ENCODE measurements around the gene TTLL3. TPM values are rescaled to one million over a fixed set of nuclear protein-coding genes. Genes with fewer than 3 reads are reported as not detected.
"Not testable (repeated sequence)": the region's sequence is repeated elsewhere in the genome, so short reads cannot be mapped to it uniquely, and the experiment has no call there.

TTLL3 gene
- polyA plus RNA-seq, 3 donors = 1.1 to 196 (median 1.8) TPM

GRCh38 chr3:9869955-9870354 is 59.9 kb downstream of the TTLL3 start:
- H3K27ac ChIP-seq (ENCODE audit: low read depth in 1 of 2, low read length in 2 of 2) = no peak overlapping the region
- Mint-ChIP-seq H3K4me3 (no peak overlapping the region), H3K4me1 (peaks cover 4% of the 10 kb centered on the region), H3K9me3 (no peaks in the 10 kb centered on the region), H3K27me3 (ENCODE audit: low read depth in 3 of 3) (peaks cover 0 to 3% (median 2%) of the 10 kb centered on the region in 3 donors), H3K27ac (no peak overlapping the region), H3K36me3 (no peaks in the 10 kb centered on the region)
- no peak for TF ChIP-seq CTCF (IDR thresholded peaks at IDR 0.05)
- H2AFZ ChIP-seq (ENCODE audit: insufficient read depth, low read depth, low read length, poor library complexity, severe bottlenecking) = no peak overlapping the region
- H4K20me1 ChIP-seq (ENCODE audit: insufficient read depth, low read length) = no peaks in the 10 kb centered on the region
- no peak for DNase-seq
- H3K4me1 ChIP-seq (ENCODE audit: control insufficient read depth in 1 of 2, insufficient read depth in 2 of 2, low read length in 2 of 2) = peaks cover 4 to 5% of the 10 kb centered on the region in 2 donors
- intact Hi-C loops (cut with micrococcal nuclease) = no loop called here
- H3K36me3 ChIP-seq (replicated peaks in 1 of 2; ENCODE audit: control insufficient read depth in 1 of 2, insufficient read depth in 2 of 2, low read length in 2 of 2) = no peaks in the 10 kb centered on the region
- no peaks in the 10 kb centered on the region for H3K9me3 ChIP-seq (replicated peaks in 1 of 2; ENCODE audit: control insufficient read depth in 1 of 2, insufficient read depth in 1 of 2, low read length in 2 of 2)
- no peak overlapping the region for H3K4me3 ChIP-seq (replicated peaks in 1 of 3; ENCODE audit: low read depth in 2 of 3, low read length in 3 of 3)
- 89% methylated on average over 4 of the region's 5 CpGs for WGBS (ENCODE audit: insufficient coverage)
- no peaks in the 10 kb centered on the region for H3K27me3 ChIP-seq (ENCODE audit: control insufficient read depth in 2 of 2, insufficient read depth in 2 of 2, low read length in 2 of 2)
- H3K4me2 ChIP-seq (replicated peaks; ENCODE audit: extremely low read depth, low read length, poor library complexity, severe bottlenecking) = no peak overlapping the region
- no peaks in the 10 kb centered on the region for H3K79me2 ChIP-seq (ENCODE audit: insufficient read depth, low read length)
- H3K9ac ChIP-seq (ENCODE audit: insufficient read depth, low read length, poor library complexity, severe bottlenecking) = no peak overlapping the region

GRCh38 chr3:9870978-9871377 is 60.9 kb downstream of the TTLL3 start:
- no CpG with 5 or more reads among the region's 1 CpG for WGBS (ENCODE audit: insufficient coverage)
- intact Hi-C loops (cut with micrococcal nuclease) = no loop called here
- no peaks in the 10 kb centered on the region for H3K9me3 ChIP-seq (replicated peaks in 1 of 2; ENCODE audit: control insufficient read depth in 1 of 2, insufficient read depth in 1 of 2, low read length in 2 of 2)
- no peaks in the 10 kb centered on the region for H3K27me3 ChIP-seq (ENCODE audit: control insufficient read depth in 2 of 2, insufficient read depth in 2 of 2, low read length in 2 of 2)
- no peak overlapping the region for H3K4me2 ChIP-seq (replicated peaks; ENCODE audit: extremely low read depth, low read length, poor library complexity, severe bottlenecking)
- peaks cover 0 to 1% (median 0%) of the 10 kb centered on the region in 7 donors for H3K9me3 Mint-ChIP-seq
- H3K4me1 ChIP-seq (ENCODE audit: control insufficient read depth in 1 of 2, insufficient read depth in 2 of 2, low read length in 2 of 2) = no peaks in the 10 kb centered on the region
- peaks cover 1% of the 10 kb centered on the region for H3K4me1 Mint-ChIP-seq
- H3K79me2 ChIP-seq (ENCODE audit: insufficient read depth, low read length) = no peaks in the 10 kb centered on the region
- H3K4me3 ChIP-seq (replicated peaks in 1 of 3; ENCODE audit: low read depth in 2 of 3, low read length in 3 of 3) = no peak overlapping the region
- H3K4me3 Mint-ChIP-seq = no peak overlapping the region
- no peaks in the 10 kb centered on the region for H3K36me3 Mint-ChIP-seq
- no peak for TF ChIP-seq CTCF (IDR thresholded peaks at IDR 0.05)
- H3K9ac ChIP-seq (ENCODE audit: insufficient read depth, low read length, poor library complexity, severe bottlenecking) = no peak overlapping the region
- no peak overlapping the region for H2AFZ ChIP-seq (ENCODE audit: insufficient read depth, low read depth, low read length, poor library complexity, severe bottlenecking)
- peaks cover 2 to 3% (median 2%) of the 10 kb centered on the region in 3 donors for H3K27me3 Mint-ChIP-seq (ENCODE audit: low read depth in 3 of 3)
- H3K27ac Mint-ChIP-seq = no peak overlapping the region
- H3K36me3 ChIP-seq (replicated peaks in 1 of 2; ENCODE audit: control insufficient read depth in 1 of 2, insufficient read depth in 2 of 2, low read length in 2 of 2) = no peaks in the 10 kb centered on the region
- H3K27ac ChIP-seq (ENCODE audit: low read depth in 1 of 2, low read length in 2 of 2) = no peak overlapping the region
- no peak for DNase-seq
- H4K20me1 ChIP-seq (ENCODE audit: insufficient read depth, low read length) = no peaks in the 10 kb centered on the region

- intact Hi-C loops (cut with micrococcal nuclease) = not testable (repeated sequence)
These were observed 62.0 kb downstream of the TTLL3 start for GRCh38 chr3:9872067-9872466.

More at GRCh38 chr3:9872067-9872466, 62.0 kb downstream of the TTLL3 start:
- not testable (repeated sequence) for H3K36me3 ChIP-seq (replicated peaks in 1 of 2; ENCODE audit: control insufficient read depth in 1 of 2, insufficient read depth in 2 of 2, low read length in 2 of 2); H3K4me2 ChIP-seq (replicated peaks; ENCODE audit: extremely low read depth, low read length, poor library complexity, severe bottlenecking); H3K27me3 Mint-ChIP-seq (ENCODE audit: low read depth in 3 of 3); H3K9me3 ChIP-seq (replicated peaks in 1 of 2; ENCODE audit: control insufficient read depth in 1 of 2, insufficient read depth in 1 of 2, low read length in 2 of 2); H3K27ac Mint-ChIP-seq; DNase-seq; H3K79me2 ChIP-seq (ENCODE audit: insufficient read depth, low read length); H3K4me1 ChIP-seq (ENCODE audit: control insufficient read depth in 1 of 2, insufficient read depth in 2 of 2, low read length in 2 of 2); H3K27me3 ChIP-seq (ENCODE audit: control insufficient read depth in 2 of 2, insufficient read depth in 2 of 2, low read length in 2 of 2); H3K27ac ChIP-seq (ENCODE audit: low read depth in 1 of 2, low read length in 2 of 2); H3K36me3 Mint-ChIP-seq; H3K4me1 Mint-ChIP-seq; H3K4me3 ChIP-seq (replicated peaks in 1 of 3; ENCODE audit: low read depth in 2 of 3, low read length in 3 of 3); H2AFZ ChIP-seq (ENCODE audit: insufficient read depth, low read depth, low read length, poor library complexity, severe bottlenecking); H3K9ac ChIP-seq (ENCODE audit: insufficient read depth, low read length, poor library complexity, severe bottlenecking); H4K20me1 ChIP-seq (ENCODE audit: insufficient read depth, low read length); H3K4me3 Mint-ChIP-seq; H3K9me3 Mint-ChIP-seq
- WGBS (ENCODE audit: insufficient coverage) = 94% methylated on average over 3 of the region's 5 CpGs

Data from CD14-positive monocyte (primary cell).